Muscle of arm (tissue), 12 donors: ENCODE results near the gene NINL. TPM values are rescaled to one million over a fixed set of nuclear protein-coding genes. Genes with fewer than 3 reads are reported as not detected.
"Not testable (repeated sequence)": the region's sequence is repeated elsewhere in the genome, so short reads cannot be mapped to it uniquely, and the experiment has no call there.

Source experiments
- DNase-seq: peaks from one replicate; pipeline ENCODE4 v3.0.0-alpha.2; 2013
- polyA plus RNA-seq, 12 donors: library from polyadenylated mRNA; unstranded; fragments of 120-200 nt; gene quantifications; one replicate each; pipeline ENCODE4 v1.2.1, GENCODE V29; 2013; ENCODE audit not compliant: insufficient read length in 12 of 12

The NINL gene
- polyA plus RNA-seq, 12 donors, result 10.0 to 31.5 (median 12.8) TPM; not detected in 1

GRCh38 chr20:25561771-25562170, 23.6 kb downstream of the NINL start:
- not testable (repeated sequence) for DNase-seq

- no peak for DNase-seq
Measured at GRCh38 chr20:25553819-25554296, 31.5 kb downstream of the NINL start.

- DNase-seq, result no peak
Measured at GRCh38 chr20:25552977-25553376, 32.4 kb downstream of the NINL start.

GRCh38 chr20:25551413-25552215, 33.7 kb downstream of the NINL start:
- no peak for DNase-seq

GRCh38 chr20:25550645-25551337, 34.5 kb downstream of the NINL start:
- not testable (repeated sequence) for DNase-seq

- DNase-seq, result peak; percentile 47
Measured at GRCh38 chr20:25549843-25550477, 35.4 kb downstream of the NINL start.

- DNase-seq, result no peak
Measured at GRCh38 chr20:25549172-25549773, 36.1 kb downstream of the NINL start.

GRCh38 chr20:25548613-25549086, 36.7 kb downstream of the NINL start:
- no peak for DNase-seq

GRCh38 chr20:25547999-25548398, 37.3 kb downstream of the NINL start:
- DNase-seq, result no peak

GRCh38 chr20:25547063-25547462, 38.3 kb downstream of the NINL start:
- DNase-seq, result no peak

- no peak for DNase-seq
Measured at GRCh38 chr20:25546048-25546447, 39.3 kb downstream of the NINL start.

GRCh38 chr20:25545171-25545570, 40.2 kb downstream of the NINL start:
- DNase-seq, result no peak

GRCh38 chr20:25544734-25545133, 40.6 kb downstream of the NINL start:
- DNase-seq, result no peak

GRCh38 chr20:25544311-25544710, 41.0 kb downstream of the NINL start:
- DNase-seq, result no peak

- DNase-seq, result no peak
Measured at GRCh38 chr20:25543068-25543467, 42.3 kb downstream of the NINL start.

- DNase-seq, result no peak
Measured at GRCh38 chr20:25541676-25542075, 43.7 kb downstream of the NINL start.

- peak; percentile 68 for DNase-seq
Measured at GRCh38 chr20:25539742-25540672, 45.3 kb downstream of the NINL start.

- no peak for DNase-seq
Measured at GRCh38 chr20:25538838-25539665, 46.3 kb downstream of the NINL start.

GRCh38 chr20:25537890-25538289, 47.4 kb downstream of the NINL start:
- DNase-seq, result no peak

- peak; percentile 73 for DNase-seq
Measured at GRCh38 chr20:25535762-25536161, 49.6 kb downstream of the NINL start.
